Upper lobe of right lung (tissue), 1 donor: Measurements from ENCODE around the gene PCSK5. TPM values are rescaled to one million over a fixed set of nuclear protein-coding genes. Genes with fewer than 3 reads are reported as not detected.
"Not testable (repeated sequence)": the region's sequence is repeated elsewhere in the genome, so short reads cannot be mapped to it uniquely, and the experiment has no call there.

Experiments
- ATAC-seq: fragments of 200-7000 bp; cut with Tn5 transposase; one replicate; pipeline ENCODE4 v1.9.1; 2020; ENCODE audit warnings: mild to moderate bottlenecking, moderate library complexity
- DNase-seq: peaks from one replicate; pipeline ENCODE4 v3.0.0-alpha.2; 2020
- H3K27ac ChIP-seq: fragments of 200-600 bp; one replicate; pipeline ENCODE4 v1.8.0; 2022
- H3K27me3 ChIP-seq: fragments of 200-600 bp; one replicate; pipeline ENCODE4 v1.8.0; 2022; ENCODE audit warnings: mild to moderate bottlenecking
- H3K36me3 ChIP-seq: fragments of 200-600 bp; one replicate; pipeline ENCODE4 v1.8.0; 2022
- H3K4me1 ChIP-seq: fragments of 200-600 bp; one replicate; pipeline ENCODE4 v1.8.0; 2022
- H3K4me3 ChIP-seq: fragments of 200-600 bp; one replicate; pipeline ENCODE4 v1.8.0; 2022; ENCODE audit warnings: mild to moderate bottlenecking
- H3K9me3 ChIP-seq: fragments of 200-600 bp; one replicate; pipeline ENCODE4 v1.8.0; 2022
- intact Hi-C: fragments of 100-400 bp; cut with DNase I; formaldehyde crosslinking; loops from one replicate; pipeline ENCODE4 v1.11.0; 2022
- total RNA-seq: library from RNA; stranded (reverse); fragmentation: NEBNext Ultra II Directional; extraction: Animal tissue kit (Norgen Biotek cat#: 25700); gene quantifications from one replicate; pipeline ENCODE4 v1.2.1, GENCODE V29; 2021
- TF ChIP-seq, protein P1 (sequence below): fragments of 200-600 bp; IDR thresholded peaks from one replicate; pipeline ENCODE4 v1.8.0; 2022; ENCODE audit warnings: antibody characterized with exemption
- donor health status: DM: no; HTN: yes; CAD: no; lungs with severe emphysema.

The PCSK5 gene
- total RNA-seq, 1 donor from 2014 or later = 18.1 TPM

DNA sequence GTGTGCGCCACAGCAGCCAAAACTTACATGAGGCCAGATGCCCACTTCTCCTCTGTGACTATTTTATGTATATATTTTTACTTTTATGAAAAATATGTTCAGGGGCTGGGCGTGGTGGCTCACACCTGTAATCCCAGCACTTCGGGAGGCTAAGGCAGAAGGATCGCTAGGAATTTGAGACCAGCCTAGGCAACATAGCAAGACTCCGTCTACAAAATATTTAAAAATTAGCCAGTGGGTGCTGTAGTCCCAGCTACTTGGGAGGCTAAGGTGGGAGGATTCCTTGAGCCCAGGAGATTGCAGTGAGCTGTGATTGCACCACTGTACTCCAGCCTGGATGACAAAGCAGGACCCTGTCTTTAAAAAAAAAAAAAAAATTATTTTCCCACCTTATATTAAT lies 420.5 kb downstream of the PCSK5 start:
- Histone ChIP-seq H3K36me3 (no peaks in the 10 kb centered on the region), H3K4me1 (no peaks in the 10 kb centered on the region), H3K27ac (no peak overlapping the region), H3K9me3 (no peaks in the 10 kb centered on the region), H3K27me3 (no peaks in the 10 kb centered on the region), H3K4me3 (no peak overlapping the region)
- intact Hi-C loops = no loop called here
- ATAC-seq (no peak), DNase-seq (no peak)
- TF ChIP-seq, protein P1, sequence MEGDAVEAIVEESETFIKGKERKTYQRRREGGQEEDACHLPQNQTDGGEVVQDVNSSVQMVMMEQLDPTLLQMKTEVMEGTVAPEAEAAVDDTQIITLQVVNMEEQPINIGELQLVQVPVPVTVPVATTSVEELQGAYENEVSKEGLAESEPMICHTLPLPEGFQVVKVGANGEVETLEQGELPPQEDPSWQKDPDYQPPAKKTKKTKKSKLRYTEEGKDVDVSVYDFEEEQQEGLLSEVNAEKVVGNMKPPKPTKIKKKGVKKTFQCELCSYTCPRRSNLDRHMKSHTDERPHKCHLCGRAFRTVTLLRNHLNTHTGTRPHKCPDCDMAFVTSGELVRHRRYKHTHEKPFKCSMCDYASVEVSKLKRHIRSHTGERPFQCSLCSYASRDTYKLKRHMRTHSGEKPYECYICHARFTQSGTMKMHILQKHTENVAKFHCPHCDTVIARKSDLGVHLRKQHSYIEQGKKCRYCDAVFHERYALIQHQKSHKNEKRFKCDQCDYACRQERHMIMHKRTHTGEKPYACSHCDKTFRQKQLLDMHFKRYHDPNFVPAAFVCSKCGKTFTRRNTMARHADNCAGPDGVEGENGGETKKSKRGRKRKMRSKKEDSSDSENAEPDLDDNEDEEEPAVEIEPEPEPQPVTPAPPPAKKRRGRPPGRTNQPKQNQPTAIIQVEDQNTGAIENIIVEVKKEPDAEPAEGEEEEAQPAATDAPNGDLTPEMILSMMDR = no peak

DNA sequence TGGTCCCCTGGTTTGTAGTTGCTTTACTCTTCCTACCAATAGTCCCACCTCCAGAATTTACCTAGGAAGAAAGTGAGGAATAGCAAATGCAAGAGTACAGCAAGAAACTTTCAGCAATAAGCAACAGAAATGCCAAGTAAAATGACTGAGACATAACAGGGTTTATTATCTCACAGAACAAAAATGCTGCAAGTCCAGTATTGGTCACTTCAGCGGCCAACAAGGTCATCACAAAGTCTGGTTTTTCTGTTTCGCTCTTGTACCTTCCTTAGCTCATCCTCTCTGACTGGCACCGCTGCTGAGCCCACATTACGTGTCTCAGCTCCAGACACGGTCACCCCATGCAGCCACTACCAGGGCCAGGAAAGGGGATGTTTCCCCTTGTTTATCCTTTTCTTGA lies 421.1 kb downstream of the PCSK5 start:
- TF ChIP-seq, protein P1 = no peak
- Histone ChIP-seq H3K27ac (no peak overlapping the region), H3K27me3 (no peaks in the 10 kb centered on the region), H3K4me1 (no peaks in the 10 kb centered on the region), H3K9me3 (no peaks in the 10 kb centered on the region), H3K36me3 (no peaks in the 10 kb centered on the region), H3K4me3 (no peak overlapping the region)
- DNase-seq (no peak), ATAC-seq (no peak)
- intact Hi-C loops = no loop called here

DNA sequence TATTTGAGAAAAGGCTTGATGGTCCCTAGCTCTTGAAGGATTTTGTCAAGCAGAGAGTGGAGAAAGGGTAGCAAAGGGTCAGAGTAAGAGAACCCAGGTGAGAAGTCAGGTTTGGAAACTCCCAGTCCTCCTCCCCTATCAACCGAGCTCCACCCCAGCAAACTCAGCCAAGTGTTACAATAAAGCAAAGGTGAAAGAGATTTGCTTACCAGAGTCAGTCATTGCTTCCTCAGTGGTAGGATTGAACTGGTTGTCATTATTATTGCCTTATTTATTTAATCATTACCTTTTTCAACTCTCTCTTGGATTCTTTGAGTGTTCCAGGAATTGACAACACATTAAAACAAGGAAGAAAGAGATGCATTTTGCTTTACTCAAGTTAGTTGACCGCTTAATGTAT lies 423.3 kb downstream of the PCSK5 start:
- DNase-seq (no peak), ATAC-seq (no peak)
- no peak overlapping the region for H3K27ac ChIP-seq

DNA sequence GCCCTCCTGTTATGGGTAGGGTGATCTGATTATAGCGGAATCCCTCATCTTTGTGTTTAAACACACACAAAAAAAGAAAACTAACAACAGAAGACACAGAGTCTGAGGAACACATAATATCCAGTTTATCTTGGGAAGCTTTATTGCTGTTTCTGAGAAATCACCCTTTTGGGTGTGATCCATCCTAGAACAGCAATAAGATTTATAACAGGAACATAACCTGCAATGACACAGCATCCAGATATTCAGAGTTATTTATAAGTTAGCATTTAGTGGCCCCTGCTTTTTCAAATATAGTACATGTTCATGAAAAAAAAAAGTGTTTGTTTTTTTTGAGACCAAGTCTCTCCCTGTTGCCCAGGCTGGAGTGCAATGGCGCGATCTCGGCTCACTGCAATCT lies 423.8 kb downstream of the PCSK5 start:
- ATAC-seq (no peak), DNase-seq (no peak)
- Histone ChIP-seq H3K27me3 (no peaks in the 10 kb centered on the region), H3K9me3 (no peaks in the 10 kb centered on the region), H3K4me3 (no peak overlapping the region), H3K36me3 (no peaks in the 10 kb centered on the region), H3K4me1 (no peaks in the 10 kb centered on the region), H3K27ac (no peak overlapping the region)
- intact Hi-C loops = no loop called here
- TF ChIP-seq, protein P1 = no peak

More for the DNA sequence above, 423.3 kb downstream of the PCSK5 start:
- TF ChIP-seq, protein P1 = no peak
- H3K9me3 ChIP-seq = no peaks in the 10 kb centered on the region
- no peaks in the 10 kb centered on the region for H3K27me3 ChIP-seq
- intact Hi-C loops = no loop called here
- no peak overlapping the region for H3K4me3 ChIP-seq
- H3K4me1 ChIP-seq = no peaks in the 10 kb centered on the region
- H3K36me3 ChIP-seq = no peaks in the 10 kb centered on the region

DNA sequence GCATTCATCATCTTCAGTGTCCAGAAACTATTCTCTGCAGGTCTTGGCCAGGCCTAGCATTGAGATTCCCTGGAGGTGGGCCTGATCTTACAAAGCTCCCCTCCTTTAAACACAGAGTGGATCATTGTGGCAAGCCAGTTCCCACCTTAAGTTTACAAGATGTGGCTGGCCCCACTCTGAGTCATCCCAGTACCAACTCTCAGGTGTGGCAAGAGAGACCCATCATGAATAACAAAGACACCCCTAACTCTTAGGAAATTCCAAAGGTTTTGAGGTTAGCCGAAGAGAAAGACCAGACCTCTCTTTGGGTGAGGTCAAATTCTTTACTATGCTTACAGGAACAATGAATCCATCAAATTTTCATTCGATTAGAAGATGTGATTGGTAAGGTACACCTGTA lies 425.6 kb downstream of the PCSK5 start:
- Histone ChIP-seq H3K36me3 (no peaks in the 10 kb centered on the region), H3K4me1 (no peaks in the 10 kb centered on the region), H3K9me3 (no peaks in the 10 kb centered on the region), H3K27me3 (no peaks in the 10 kb centered on the region), H3K27ac (no peak overlapping the region), H3K4me3 (no peak overlapping the region)
- DNase-seq (no peak), ATAC-seq (no peak)
- TF ChIP-seq, protein P1 = no peak
- intact Hi-C loops = no loop called here

DNA sequence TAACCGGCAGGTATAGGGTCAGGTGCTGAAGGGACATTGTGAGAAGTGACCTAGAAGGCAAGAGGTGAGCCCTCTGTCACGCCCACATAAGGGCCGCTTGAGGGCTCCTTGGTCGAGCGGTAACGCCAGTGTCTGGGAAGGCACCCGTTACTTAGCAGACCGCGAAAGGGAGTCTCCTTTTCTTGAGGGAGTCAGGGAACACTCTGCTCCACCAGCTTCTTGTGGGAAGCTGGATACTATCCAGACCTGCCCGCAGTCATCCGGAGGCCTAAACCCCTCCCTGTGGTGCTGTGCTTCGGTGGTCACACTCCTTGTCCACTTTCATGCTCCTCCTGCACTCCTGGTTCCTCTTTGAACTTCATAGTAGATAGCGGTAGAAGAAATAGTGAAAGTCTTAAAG lies 429.0 kb downstream of the PCSK5 start:
- H3K4me1 ChIP-seq, intact Hi-C loops: not testable (repeated sequence)

More for the DNA sequence above, 429.0 kb downstream of the PCSK5 start:
- H3K27ac ChIP-seq, H3K9me3 ChIP-seq, H3K27me3 ChIP-seq, DNase-seq, H3K4me3 ChIP-seq, H3K36me3 ChIP-seq, ATAC-seq: not testable (repeated sequence)
